GM21528 (cell line): ENCODE data around the gene TRIM65.
"Not testable (repeated sequence)": the region's sequence is repeated elsewhere in the genome, so short reads cannot be mapped to it uniquely, and the experiment has no call there.

ENCODE experiments used
- ATAC-seq: cut with Tn5 transposase; IDR thresholded peaks from one replicate; pipeline ENCODE4 v1.9.1; 2021; ENCODE audit warnings: mild to moderate bottlenecking, moderate library complexity; ENCODE audit not compliant: unreplicated experiment, low FRiP score

Gene TRIM65

GRCh38 chr17:75897160-75898019 lies 639 bp upstream of the TRIM65 start:
- ATAC-seq = no peak

- no peak for ATAC-seq
Measured at GRCh38 chr17:75895370-75896155, 1.2 kb downstream of the TRIM65 start.

GRCh38 chr17:75894049-75894733 lies 2.6 kb downstream of the TRIM65 start:
- ATAC-seq = no peak

GRCh38 chr17:75893305-75894048 lies 3.3 kb downstream of the TRIM65 start:
- no peak for ATAC-seq

DNA sequence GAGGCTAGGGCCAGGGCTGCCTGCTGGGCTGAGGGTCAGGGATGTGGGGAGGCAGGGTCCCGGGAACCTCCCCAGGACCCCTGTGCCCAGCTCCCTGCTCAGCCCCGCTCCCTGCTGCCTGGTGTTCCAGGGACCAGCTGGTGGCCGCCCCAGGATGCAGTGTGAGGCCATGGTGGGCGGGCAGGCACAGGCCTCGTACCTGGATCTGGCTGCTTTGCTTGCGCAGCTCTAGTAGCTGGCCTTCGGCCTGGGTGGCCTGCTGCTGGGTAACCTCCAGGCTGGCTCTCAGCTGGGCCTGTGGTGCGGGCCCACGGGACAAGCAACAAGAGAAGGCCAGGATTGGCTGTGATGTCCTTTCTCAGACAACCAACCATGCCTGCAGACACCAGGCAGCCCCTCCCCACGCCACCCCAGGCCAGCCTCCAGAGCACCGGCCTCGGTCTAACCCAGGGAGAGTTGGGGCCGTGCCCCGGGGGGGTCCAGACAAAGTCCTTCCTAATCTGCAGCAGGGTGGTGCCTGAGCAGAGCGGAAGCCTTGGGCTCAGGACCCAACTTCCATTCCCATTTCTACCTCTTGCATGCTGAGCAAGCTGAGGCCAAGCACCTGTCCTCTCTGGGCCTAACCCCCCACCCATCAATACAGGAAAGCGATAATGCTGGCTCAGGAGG lies 4.1 kb downstream of the TRIM65 start:
- ATAC-seq = no peak

GRCh38 chr17:75891605-75892555 lies 4.9 kb downstream of the TRIM65 start:
- no peak for ATAC-seq

DNA sequence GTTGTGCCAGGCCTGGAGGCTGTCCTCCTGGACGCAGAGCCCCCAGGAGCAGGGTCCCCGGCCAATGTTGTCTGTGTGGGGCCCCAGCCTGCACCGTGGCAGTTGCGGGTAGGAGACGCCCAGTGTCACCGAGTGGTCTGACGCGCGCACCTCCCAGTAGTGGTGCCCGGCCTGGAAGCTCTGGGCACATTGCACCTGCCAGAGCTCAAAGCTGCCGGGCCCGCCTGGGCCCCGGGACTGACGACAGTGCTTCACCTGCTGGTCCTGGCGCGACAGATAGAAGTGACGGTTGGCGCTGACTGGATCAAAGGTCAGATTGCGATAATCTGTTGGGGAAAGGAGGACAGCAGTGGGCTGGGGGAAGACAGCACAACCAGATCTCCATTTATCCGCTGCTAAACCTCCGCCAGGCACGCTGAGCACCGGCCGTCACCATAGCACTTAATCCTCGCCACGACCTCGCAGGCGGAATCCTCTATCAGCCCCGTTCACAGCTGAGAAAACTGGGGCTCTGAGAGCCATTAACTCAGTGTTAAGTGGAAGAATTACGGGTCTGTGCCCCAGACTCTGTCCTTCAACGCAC lies 5.6 kb downstream of the TRIM65 start:
- ATAC-seq = no peak

GRCh38 chr17:75889454-75889853 lies 7.3 kb downstream of the TRIM65 start:
- no peak for ATAC-seq

- no peak for ATAC-seq
Measured at GRCh38 chr17:75888484-75888883, 8.3 kb downstream of the TRIM65 start.

DNA sequence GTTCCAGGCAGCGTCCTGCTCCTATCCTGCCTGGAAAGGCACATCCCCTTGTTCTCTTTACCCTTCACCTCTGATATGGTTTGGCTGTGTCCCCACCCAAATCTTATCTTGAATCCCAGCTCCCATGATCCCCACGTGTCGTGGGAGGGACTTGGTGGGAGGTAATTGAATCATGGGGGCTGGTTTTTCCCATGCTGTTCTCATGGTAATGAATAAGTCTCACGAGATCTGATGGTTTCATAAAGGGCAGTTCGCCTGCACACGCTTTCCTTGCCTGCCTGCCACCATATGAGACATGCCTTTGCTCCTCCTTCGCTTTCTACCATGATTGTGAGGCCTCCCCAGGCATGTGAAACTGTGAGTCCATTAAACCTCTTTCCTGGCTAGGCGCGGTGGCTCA lies 10.9 kb downstream of the TRIM65 start:
- ATAC-seq = not testable (repeated sequence)

GRCh38 chr17:75885431-75885830 lies 11.3 kb downstream of the TRIM65 start:
- ATAC-seq = no peak

DNA sequence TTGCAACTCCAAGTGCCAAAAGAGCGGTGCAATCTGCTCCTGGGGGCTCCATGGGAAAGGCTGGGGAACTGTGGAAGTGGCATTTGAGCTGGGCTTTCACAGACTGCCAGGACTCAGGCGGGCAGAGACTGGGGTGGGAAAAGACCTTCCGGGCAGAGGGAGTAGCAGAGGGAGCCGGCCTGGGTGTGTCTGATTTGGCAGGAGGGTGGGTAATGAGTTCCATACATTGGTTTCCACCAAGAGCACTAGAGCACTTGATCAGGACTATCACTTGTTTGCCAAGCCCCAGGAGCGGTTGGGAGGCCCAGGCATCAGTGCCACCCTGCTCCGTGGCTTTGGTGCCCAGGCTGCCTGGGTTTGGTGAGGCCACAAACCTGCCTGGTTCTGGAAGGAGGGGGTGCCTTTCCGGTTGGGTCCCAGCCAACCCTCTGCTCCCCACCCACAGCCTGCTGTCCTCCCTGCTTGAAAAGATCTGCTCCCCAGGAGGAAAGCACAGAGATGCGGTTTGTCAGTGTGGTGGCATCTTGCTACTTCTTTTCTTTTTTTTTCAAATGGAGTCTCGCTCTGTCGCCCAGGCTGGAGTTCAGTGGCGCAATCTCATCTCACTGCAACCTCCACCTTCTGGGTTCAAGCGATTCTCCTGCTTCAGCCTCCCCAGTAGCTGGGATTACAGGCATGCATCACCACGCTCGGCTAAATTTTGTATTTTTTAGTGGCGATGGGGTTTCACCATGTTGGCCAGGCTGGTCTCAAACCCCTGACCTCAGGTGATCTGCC lies 14.9 kb downstream of the TRIM65 start:
- ATAC-seq = no peak

DNA sequence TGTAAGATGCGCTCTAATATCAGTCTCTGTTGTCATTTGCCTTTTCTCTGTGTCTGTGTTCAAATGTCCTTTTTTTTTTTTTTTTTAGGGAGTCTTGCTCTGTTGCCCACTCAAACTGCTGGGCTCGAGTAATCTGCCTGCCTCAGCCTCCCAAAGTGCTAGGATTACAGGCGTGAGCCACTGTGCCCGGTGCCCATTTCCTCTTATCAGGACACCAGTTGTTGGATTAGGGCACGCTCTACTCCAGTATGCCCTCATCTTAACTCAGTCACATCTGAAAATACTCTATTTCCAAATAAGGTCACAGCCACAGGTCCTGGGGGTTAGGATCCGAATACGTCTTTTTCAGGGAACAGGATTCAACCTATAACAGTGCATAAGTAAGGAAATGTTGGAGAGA lies 16.5 kb downstream of the TRIM65 start:
- ATAC-seq = no peak

DNA sequence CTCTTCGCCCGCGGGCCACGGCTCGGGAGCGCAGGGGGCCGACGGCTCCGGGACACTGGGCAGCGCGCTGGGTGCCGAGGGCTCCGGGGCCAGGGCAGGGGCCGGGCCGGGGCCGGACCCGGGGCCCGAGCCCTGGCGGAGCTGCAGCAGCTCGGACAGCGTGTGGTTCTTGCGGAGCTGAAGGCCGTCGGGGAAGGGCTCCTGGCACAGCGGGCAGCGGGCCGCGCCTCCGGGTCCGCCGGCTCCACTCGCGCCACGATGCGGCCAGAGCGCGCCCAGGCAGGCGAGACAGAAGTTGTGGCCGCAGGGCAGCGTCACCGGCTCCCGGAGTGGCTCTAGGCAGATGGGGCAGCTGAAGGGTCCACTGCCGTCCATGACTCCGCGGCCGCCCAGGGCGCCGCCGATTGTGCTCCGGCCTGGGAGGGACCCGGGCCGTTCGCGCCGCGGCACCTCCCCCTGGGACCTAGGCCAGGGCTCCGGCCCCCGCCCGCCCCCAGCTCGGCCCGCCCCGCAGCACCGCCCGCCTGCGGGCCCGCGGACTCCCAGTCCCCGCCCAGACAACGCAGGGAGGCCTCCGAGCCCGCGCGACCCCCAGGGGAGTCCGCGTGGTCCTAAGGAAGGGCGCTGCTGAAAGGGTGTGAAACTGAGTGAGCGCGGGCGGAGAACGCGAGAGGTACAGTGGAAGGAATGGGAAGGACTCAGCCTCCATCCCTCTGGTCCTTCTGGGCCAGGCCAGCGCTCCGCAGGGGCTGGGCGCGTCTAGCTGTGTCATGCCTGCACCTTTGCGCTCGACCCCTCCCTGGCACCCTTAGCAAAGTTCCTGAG lies 18.4 kb downstream of the TRIM65 start, which contains the start of gene TRIM47:
TSS of gene TRIM47 (minus strand) at position 408 of the 825 bp plus-strand sequence. CDS start at position 375, 33 bp downstream.
- no peak for ATAC-seq

GRCh38 chr17:75877752-75878173 lies 19.0 kb downstream of the TRIM65 start:
- no peak for ATAC-seq

DNA sequence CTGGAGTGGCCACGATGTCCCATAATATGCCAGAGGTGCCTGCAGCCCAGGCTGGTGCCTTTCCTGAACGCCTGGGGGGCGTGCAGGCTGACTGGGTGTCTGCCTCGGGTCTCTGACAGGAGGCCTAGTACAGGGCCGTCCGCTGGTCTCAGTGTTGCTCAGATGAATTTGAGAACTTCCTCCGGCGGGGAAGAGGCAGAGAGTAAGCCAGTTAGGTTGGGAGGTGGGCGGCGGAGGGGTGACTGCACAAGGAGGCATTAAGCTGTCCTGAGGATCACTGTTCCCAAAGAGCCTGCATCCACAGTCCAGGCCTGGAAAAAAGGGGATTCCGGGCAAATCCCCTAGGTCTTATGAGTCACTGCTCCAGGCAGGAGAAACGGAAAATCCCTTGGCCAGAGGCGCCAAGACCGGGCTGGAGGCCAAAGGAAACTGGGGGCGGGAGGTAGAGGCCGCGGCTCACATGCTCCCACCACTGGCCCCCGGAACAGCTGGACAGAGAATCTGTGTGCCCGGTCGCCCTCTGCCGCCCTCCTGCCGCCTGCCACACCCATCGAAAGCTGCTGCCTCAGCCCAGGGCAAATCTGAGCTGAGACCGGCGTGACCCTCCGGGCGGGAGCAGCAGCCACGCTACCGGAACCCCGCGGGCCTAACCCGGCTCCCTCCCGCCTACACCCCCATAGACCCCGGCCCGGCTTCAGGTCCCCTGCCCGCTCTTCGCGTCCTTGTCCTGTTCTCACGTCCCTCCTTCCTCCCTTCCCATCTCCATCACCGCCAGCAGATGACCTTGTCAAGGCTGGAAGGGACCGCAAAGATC lies 19.6 kb downstream of the TRIM65 start:
- ATAC-seq = no peak
